IPS-11a (cell line): Measurements from ENCODE around the gene OR2A5.
"Not testable (repeated sequence)": the region's sequence is repeated elsewhere in the genome, so short reads cannot be mapped to it uniquely, and the experiment has no call there.

Source experiments
- H3K4me3 ChIP-seq: one replicate; pipeline ENCODE4 v1.5.1; 2013; ENCODE audit warnings: low read depth, low read length, control low read depth

OR2A5 gene

GRCh38 chr7:144032985-144033709 lies 15.6 kb upstream of the OR2A5 start:
- no peak overlapping the region for H3K4me3 ChIP-seq

GRCh38 chr7:144035385-144035784 lies 13.4 kb upstream of the OR2A5 start:
- H3K4me3 ChIP-seq, result no peak overlapping the region

- no peak overlapping the region for H3K4me3 ChIP-seq
These were observed 12.4 kb upstream of the OR2A5 start for GRCh38 chr7:144036302-144036885.

- H3K4me3 ChIP-seq, result no peak overlapping the region
These were observed 11.2 kb upstream of the OR2A5 start for GRCh38 chr7:144037414-144038035.

GRCh38 chr7:144038887-144039286 lies 9.9 kb upstream of the OR2A5 start:
- H3K4me3 ChIP-seq, result no peak overlapping the region

- no peak overlapping the region for H3K4me3 ChIP-seq
These were observed 743 bp downstream of the OR2A5 start for GRCh38 chr7:144049491-144049890.

GRCh38 chr7:144050093-144050492 lies 1.3 kb downstream of the OR2A5 start:
- H3K4me3 ChIP-seq, result no peak overlapping the region

GRCh38 chr7:144050884-144051283 lies 2.1 kb downstream of the OR2A5 start:
- not testable (repeated sequence) for H3K4me3 ChIP-seq

- H3K4me3 ChIP-seq, result no peak overlapping the region
These were observed 9.2 kb downstream of the OR2A5 start for GRCh38 chr7:144057954-144058353.

- H3K4me3 ChIP-seq, result no peak overlapping the region
These were observed 15.0 kb downstream of the OR2A5 start for GRCh38 chr7:144063710-144064109.

- no peak within 1 kb of the TSS for H3K4me3 ChIP-seq
These were observed 20.8 kb downstream of the OR2A5 start, which contains the start of gene OR2A25 for GRCh38 chr7:144069511-144069910. Gene OR2A25 (plus strand): TSS chr7:144069811. CDS start chr7:144074220, 4,409 bp downstream.

- H3K4me3 ChIP-seq, result no peak overlapping the region
These were observed 21.2 kb downstream of the OR2A5 start for GRCh38 chr7:144069953-144070352.

GRCh38 chr7:144074374-144074773 lies 25.6 kb downstream of the OR2A5 start:
- no peak overlapping the region for H3K4me3 ChIP-seq

- H3K4me3 ChIP-seq, result no peak within 1 kb of the TSS
These were observed 37.2 kb downstream of the OR2A5 start, which contains the start of gene OR2A12 for GRCh38 chr7:144085978-144086377. Gene OR2A12 (plus strand): TSS chr7:144086278. CDS start chr7:144095108, 8,830 bp downstream.

- H3K4me3 ChIP-seq, result no peak overlapping the region
These were observed 38.0 kb downstream of the OR2A5 start for GRCh38 chr7:144086730-144087129.

- no peak overlapping the region for H3K4me3 ChIP-seq
These were observed 38.5 kb downstream of the OR2A5 start for GRCh38 chr7:144087230-144087629.

- no peak overlapping the region for H3K4me3 ChIP-seq
These were observed 41.9 kb downstream of the OR2A5 start for GRCh38 chr7:144090667-144091066.

- H3K4me3 ChIP-seq, result no peak overlapping the region
These were observed 50.0 kb downstream of the OR2A5 start for GRCh38 chr7:144098776-144099175.

GRCh38 chr7:144100607-144101006 lies 51.9 kb downstream of the OR2A5 start:
- H3K4me3 ChIP-seq, result no peak overlapping the region

GRCh38 chr7:144102041-144102440 lies 53.3 kb downstream of the OR2A5 start:
- H3K4me3 ChIP-seq, result no peak overlapping the region

- H3K4me3 ChIP-seq, result no peak overlapping the region
These were observed 56.5 kb downstream of the OR2A5 start for GRCh38 chr7:144105211-144105610.
